NAMALWA (cell line): Measurements from ENCODE around the gene FLRT1.

Experiments
- DNase-seq: peaks from one replicate; pipeline ENCODE4 v3.0.0-alpha.2; 2015; ENCODE audit warnings: low spot score

FLRT1 gene

GRCh38 chr11:64065712-64066111 lies 30.0 kb downstream of the FLRT1 start:
- DNase-seq: no peak

DNA sequence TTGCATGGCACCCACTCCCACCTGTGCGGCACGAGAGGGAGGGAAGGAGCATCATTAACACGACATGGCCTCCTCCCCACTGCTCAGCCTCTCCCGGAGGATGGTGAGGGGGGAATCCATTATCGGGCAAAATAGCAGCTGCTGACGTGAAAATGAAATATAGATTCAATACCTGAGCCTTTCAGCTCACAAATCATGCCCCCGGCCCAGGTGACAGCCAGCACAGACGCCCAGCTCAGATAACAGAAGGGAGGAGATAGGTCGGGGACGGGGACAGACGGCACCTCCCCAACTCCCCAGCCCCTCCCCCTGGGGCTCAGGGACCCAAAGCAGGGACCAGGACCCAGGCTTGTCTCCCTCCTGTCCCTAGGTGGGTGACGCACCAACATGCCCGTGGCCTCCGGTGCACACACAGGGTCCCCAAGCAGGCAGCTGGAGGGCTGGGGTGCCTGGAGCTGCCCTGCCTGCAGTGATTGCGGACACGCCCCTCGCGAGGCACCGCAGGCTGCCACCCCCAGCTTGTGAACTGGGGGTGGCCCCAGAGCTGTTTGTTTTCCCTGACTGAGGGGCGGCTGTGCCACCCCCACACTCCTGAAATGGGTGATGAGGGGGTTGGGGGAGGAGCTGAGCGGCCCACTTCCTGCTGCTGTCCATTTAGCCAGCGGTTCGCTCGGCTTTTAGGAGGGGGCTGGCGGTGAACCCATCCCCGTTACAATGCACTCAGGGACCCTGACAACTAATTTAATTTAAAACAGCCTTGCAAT lies 31.7 kb downstream of the FLRT1 start:
- no peak for DNase-seq

DNA sequence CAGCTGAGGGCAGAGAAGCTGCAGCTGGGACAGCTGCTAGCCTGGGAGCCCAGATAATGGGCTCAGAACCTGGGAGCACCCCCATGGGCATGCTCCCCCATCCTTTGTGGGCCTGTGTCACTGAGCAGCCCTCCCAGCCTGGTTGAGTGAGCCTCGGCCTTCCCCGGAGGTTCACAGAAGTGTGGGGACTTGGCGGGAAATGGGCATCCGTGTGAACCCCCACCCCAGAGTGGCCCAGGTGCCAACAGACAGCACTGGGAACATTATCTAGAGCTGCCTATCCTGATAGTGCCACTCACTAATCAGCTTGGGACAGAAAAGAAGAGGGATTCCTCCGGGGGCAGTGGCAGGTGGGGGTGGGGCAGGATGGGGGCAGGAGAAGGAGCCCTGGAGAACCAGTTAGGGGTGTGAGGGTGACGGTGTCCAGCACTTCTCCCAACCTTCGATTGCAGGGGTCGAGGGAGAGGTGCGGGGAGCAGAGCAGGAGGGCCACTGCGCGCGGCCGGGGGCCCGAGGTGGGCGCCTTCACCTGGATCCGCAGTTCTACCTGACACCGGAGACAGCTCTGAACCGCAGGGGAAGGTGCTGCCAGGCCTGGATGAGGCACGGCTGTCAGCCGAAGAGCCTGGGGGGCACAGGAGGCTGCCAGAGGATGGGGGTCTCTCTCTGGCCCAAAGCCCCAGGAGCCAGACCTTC lies 33.1 kb downstream of the FLRT1 start:
- no peak for DNase-seq

DNA sequence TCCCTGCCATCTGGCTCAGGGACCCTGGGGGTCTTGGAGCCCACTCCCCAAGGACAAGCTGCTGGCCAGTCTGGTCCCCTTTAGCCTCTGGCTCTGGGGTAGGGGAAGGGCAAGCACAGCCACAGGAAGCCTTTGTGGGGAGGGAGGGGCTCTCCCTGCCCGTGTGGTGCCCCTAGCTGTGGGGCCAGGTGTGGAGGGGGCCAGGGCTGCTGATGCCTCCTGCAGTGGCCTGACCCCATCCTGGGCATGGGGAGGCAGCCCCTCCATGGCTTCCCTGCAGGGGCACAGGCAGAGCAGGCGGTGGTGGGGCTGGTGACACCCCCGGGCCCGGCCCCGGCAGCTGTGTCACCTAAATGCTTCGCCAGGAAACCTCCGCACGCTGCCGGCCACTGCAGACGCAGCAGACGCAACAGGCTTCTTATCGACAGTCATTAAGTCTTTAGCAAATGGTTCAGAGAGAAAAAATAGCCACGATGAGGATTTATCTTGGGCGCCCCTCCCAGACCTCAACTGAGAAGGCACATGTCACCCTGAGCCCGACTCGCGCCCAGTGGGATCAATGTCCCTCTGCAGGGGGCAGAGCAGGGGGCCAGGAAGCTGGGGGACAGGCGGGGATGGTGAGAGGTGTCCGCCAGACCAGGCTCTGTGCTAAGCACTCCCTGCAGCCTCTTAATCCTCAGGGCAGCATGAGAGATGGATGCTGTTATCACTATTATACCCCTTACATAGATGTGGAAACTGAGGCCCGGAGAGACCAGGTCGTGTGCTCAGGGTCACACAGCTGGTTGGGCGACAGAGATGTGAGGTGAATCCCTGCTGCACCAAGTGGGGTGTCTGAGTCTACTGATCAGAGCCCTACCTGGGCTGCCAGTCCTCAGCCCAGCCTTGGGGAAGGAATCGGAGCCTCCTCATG lies 33.9 kb downstream of the FLRT1 start:
- DNase-seq: no peak

GRCh38 chr11:64070314-64070681 lies 34.6 kb downstream of the FLRT1 start:
- DNase-seq: no peak

GRCh38 chr11:64071849-64072248 lies 36.1 kb downstream of the FLRT1 start:
- no peak for DNase-seq

GRCh38 chr11:64072403-64072802 lies 36.7 kb downstream of the FLRT1 start:
- DNase-seq: no peak

DNA sequence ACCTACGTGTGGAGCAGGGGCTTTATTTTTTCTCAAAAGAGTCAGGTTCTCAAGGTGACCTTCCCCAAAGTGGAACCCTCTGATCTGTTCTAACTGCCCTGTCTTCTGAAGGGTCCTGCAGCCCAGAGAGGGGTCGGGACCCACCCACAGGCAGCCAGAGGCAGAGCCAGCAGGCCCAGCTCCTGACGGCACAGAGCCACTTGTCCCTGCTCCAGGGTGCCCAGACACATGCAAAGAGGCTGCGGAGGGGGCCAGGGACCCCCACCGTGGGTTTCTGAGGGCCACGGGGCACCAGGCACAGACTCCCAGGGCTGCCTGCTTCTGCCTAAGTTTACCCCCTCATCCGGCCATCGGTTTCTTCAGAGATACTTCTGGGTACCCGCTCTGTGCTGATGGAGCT lies 37.1 kb downstream of the FLRT1 start:
- no peak for DNase-seq

DNA sequence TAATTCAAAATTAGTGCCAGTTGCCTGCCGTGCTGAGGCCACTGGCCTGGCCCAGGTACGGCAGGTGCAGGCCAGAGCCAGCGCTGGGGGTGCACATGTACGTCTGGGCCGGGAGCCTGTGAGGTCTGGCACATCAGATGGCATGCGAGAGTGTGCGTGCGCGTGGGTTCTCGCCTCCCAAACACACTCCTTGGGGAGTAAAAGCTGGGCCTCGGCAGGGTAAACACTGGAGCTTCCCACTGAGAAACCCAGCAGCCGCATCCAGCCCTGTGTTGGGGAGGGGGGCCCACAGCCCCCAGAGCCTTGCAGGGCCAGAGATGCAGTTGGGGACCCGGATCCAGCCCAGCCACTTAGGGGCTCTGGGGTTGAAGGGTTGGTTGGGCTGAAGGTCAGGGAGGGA lies 37.8 kb downstream of the FLRT1 start:
- no peak for DNase-seq

DNA sequence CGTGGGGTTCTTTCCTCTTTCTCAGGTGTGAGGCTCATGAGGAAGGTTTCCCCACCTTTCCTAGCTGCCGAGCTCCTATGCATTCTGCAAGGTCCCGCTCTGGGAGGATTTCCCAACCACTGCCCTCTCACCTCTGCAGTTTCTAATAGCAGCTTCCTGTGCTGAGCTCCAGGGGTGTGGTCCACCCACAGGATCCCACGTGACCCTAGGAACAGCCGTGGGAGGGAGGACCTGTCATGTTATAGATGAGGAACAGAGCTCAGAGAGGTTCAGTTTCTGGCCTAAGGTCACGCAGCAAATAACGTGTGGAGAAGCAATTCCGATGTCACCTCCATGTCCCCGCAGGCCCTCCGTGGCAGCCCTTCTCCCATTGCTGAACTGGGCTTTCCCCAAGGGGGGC lies 38.5 kb downstream of the FLRT1 start:
- DNase-seq: no peak

GRCh38 chr11:64076758-64077157 lies 41.0 kb downstream of the FLRT1 start:
- DNase-seq: no peak

GRCh38 chr11:64077607-64078006 lies 41.9 kb downstream of the FLRT1 start:
- DNase-seq: no peak

- no peak for DNase-seq
These were observed 42.6 kb downstream of the FLRT1 start for GRCh38 chr11:64078284-64078683.

GRCh38 chr11:64078905-64079304 lies 43.2 kb downstream of the FLRT1 start:
- no peak for DNase-seq

GRCh38 chr11:64080390-64080789 lies 44.7 kb downstream of the FLRT1 start:
- no peak for DNase-seq

DNA sequence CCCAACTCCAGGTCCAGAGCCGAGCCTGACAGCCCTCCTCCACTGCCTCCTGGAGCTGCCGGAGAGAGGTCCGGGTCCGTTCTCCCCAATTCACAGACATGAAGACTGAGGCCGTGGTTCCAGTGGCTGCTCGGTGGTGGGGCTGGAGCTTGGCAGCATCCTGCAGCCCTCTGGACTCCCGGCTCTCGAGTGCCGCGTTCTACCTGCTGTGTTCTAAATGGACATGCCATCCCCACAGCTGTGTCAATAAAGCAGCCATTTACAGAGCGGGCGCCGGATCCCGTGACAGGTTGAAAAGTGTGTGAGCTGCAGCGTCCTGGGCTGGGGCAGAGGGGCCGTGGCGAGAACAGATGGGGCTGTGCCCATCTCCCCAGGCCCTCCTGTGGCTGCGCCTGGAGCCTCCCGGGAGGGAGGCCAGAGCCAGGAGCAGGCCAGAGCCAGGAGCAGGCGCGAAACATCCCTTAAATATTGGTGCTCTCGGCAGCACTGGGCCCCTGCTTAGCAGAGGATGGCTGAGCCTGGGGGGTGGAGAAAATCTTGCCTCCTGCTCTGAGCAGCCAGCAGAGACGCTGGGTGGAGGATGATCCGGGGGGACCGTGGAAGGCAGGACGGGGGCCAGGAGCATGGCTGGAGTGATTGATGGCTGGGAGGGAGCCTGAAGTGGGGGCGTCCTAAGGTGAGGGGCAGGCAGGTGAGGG lies 46.2 kb downstream of the FLRT1 start:
- no peak for DNase-seq

GRCh38 chr11:64083398-64084080 lies 47.8 kb downstream of the FLRT1 start:
- no peak for DNase-seq

DNA sequence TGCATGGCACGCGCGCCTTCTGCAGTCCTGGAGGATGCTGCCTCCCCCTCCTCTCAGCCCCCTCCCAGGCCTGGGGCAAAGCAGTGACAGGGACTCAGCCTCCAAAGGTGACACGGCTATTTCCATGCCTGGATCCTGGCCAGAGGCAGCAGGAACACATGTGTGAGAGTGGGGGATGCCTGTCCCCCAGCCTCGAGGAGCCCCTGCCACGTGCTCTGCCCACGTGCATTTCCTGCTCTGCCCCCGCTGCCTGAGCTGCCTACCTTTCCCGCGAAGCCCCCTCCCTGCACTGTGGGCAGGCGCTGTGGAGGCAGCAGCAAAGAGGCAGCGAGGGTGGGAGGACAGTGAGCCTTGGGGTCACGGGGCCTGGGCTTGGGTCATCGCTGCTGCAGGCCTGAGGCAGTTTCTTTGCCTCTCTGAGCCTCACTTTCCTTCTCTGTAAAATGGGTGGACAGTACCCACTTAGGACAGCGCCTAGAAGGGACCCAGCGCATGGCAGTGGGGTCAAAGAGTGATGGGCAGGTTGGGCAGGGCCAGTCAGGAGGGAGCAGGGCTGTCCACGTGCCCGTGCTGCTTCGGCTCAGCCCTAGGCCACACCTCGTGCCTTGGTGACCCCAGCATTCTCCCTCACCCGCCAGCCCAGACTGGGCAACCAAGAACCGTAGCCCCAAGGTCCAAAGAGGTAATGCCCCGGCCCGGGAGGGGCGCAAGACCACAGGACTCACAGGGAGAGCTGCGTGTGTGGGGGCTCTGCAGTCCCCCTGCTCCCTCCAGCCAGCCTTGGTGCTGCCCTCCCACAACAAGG lies 48.6 kb downstream of the FLRT1 start:
- no peak for DNase-seq

- DNase-seq: no peak
These were observed 49.4 kb downstream of the FLRT1 start for GRCh38 chr11:64084951-64085710.
